Inflammatory macrophage treated with lipopolysaccharide for 4 hours (primary cell): ENCODE data around the gene TMEM270.
A peak's percentile ranks its signal among the peaks of the same experiment; 100 is the strongest.
"Not testable (repeated sequence)": the region's sequence is repeated elsewhere in the genome, so short reads cannot be mapped to it uniquely, and the experiment has no call there.

Source experiments
- DNase-seq: peaks from one replicate; pipeline ENCODE4 v3.0.0-alpha.2; 2020

Gene TMEM270

GRCh38 chr7:73864981-73865711, 4.2 kb downstream of the TMEM270 start:
- DNase-seq, result no peak

- peak; percentile 59 for DNase-seq
Observed at GRCh38 chr7:73865738-73866445, 4.9 kb downstream of the TMEM270 start.

DNA sequence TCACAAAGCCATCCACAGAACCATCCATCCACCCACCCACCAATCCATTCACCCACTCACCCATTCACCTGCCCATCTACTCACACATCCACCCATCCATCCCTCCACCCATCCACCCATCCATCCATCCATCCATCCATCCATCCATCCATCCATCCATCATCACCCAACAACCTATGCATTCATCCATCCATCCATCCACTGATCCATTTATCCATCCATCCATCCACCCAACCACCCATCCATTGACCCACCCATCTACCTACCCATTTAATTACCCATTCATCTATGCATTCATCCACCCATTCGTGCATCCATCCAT, 5.4 kb downstream of the TMEM270 start:
- no peak for DNase-seq

GRCh38 chr7:73869011-73869798, 8.2 kb downstream of the TMEM270 start:
- DNase-seq, result no peak

DNA sequence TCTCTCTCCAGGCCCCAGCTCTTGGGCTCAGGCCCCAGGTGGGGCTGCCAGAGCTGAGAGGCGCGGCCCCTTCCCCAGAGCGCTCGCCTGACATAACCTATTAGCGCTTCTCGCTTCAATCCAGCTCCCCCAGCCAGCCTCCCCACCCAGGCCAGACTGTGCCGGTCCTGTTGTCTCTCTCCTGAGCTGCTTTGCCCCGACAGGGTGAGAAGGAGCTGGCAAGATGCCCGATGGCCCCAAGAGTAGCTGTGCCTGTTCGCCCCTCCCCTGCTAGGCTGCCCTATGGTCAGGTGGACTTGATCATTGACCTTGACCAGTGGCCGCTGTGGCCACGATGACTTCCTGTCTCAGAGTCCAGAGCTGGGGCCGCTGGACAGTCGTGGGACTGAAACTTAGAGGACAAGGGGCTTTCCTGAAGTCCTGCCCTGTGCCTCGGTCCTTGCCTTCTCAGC, 9.1 kb downstream of the TMEM270 start:
- DNase-seq, result no peak

- no peak for DNase-seq
Observed at GRCh38 chr7:73871163-73872011, 10.4 kb downstream of the TMEM270 start.

GRCh38 chr7:73872056-73872908, 11.3 kb downstream of the TMEM270 start:
- DNase-seq, result no peak

DNA sequence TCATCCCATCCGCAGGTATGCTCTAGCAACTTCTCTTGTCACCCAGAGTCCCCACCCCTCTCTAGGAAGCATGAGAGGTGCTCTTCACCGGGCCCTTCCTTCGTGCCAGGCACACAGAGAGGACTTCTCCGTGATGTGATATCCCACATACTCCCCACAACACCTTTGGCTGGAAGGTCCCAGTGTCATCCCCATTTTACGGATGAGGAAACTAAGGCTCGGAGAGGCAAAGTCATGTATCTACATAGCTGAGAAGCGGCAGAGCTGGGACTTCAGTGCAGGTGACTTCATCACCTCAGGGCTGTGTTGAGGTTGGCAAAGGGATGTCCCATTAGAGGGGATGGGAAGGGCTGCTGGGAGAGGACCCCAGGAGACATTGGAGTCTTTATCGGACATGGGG, 15.4 kb downstream of the TMEM270 start:
- DNase-seq, result no peak

DNA sequence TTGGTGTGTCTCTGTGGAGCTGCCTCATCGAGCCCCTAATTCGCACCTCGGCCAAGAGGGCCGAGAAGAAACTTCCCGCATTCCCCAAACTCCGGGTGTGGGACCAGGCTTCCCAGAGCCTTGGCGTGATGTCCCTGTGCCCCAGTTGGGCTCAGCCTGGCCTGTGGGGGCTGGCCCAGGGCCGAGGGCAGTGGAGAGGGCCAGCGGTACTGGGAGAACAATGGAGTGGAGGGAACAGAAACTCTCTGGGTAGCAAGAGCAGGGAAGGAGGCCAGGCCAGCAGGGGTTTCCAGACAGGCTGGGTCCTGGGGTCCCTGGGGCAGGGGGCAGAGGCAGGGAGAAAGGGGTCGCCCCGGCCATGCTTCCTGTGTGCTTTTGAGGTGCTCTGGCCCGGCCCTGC, 16.0 kb downstream of the TMEM270 start:
- no peak for DNase-seq

DNA sequence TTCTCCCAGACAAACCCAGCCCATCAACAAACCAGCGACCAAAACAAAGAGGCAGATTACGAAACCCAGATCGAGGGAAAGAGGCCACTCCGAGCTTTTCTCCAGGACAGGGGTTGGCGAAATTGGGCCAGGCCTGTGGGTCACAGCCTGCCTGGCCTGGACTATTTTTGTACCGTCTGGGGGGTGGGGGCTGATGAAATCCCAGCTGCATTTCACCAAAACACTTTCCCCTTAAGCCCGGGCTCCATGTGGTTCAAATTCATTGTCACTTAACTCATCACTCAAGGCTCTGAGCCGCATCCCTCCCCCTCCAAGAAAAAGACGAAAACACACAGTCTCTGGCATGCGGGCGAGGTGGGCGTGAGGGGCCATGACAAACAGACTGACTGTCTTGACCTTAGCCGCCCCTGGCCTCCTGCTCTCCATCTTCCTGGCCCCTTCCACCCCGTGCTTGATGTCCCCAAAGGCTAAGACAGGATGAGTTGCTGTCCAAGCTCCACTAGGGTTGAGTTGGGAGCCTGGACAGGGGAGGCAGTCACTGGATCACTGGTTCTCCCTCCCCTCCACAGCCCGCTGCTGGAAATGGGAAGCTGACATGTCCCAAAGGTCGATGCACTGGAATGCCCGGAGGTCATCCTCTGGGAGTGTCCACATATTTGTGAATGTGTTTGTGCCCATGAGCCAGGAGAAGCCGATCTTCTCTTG, 19.2 kb downstream of the TMEM270 start:
- DNase-seq, result no peak

- DNase-seq, result no peak
Observed at GRCh38 chr7:73880755-73881328, 19.9 kb downstream of the TMEM270 start.

GRCh38 chr7:73881352-73882046, 20.5 kb downstream of the TMEM270 start:
- no peak for DNase-seq

DNA sequence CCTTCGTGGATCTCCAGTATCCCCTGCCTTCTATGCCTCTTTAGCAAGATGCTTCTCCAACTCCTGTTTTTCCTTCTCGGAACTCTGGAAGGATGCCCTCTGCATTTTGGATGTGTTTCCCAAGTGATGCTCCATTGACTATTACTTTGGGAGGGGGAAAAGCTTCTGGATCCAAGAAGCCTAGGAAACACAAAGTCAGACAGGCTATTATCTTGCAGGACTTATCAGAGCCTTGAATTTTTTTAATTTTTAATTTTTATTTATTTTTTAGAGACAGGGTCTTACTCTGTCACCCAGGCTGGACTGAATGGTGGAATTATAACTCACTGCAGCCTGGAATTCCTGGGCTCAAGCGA, 21.1 kb downstream of the TMEM270 start:
- no peak for DNase-seq

DNA sequence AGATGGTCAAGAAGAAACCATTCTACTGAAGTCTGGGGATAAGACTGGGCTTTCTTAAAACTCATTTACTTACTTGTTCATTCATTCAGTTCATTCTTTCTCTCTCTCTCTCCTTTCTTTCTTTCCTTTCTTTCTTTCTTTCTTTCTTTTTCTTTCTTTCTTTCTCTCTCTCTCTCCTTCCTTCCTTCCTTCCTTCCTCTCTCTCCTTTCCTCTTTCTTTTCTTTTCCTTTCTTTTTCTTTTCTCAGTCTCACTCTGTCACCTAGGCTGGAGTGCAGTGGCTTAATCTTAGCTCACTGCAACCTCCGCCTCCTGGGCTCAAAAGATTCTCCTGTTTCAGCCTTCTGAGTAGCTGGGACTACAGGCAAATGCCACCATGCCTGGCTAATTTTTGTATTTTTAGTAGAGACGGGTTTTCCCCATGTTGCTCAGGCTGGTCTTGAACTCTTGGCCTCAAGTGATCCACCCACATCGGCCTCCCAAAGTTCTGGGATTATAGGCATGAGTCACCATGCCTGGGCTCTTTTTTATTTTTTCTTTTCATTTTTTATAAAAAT, 24.0 kb downstream of the TMEM270 start:
- DNase-seq, result not testable (repeated sequence)

DNA sequence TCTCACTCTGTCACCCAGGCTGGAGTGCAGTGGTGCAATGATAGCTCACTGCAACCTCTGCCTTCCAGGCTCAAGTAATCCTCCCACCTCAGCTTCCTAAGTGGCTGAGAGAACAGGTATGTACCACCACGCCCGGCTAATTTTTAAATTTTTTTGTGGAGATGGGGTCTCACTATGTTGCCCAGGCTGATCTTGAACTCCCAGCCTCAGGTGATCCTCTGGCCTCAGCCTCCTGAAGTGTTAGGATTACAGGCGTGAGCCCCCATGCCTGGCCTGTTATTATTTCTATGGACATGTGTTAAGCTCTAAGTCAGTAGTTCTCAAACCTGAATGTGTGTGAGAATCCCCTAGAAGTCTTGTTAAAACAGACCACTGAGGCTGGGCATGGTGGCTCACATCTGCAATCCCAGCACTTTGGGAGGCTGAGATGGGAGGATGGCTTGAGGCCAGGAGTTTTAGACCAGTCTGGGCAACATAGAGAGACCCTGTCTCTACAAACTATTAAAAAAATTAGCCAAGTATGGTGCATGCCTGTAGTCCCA, 24.5 kb downstream of the TMEM270 start:
- no peak for DNase-seq

DNA sequence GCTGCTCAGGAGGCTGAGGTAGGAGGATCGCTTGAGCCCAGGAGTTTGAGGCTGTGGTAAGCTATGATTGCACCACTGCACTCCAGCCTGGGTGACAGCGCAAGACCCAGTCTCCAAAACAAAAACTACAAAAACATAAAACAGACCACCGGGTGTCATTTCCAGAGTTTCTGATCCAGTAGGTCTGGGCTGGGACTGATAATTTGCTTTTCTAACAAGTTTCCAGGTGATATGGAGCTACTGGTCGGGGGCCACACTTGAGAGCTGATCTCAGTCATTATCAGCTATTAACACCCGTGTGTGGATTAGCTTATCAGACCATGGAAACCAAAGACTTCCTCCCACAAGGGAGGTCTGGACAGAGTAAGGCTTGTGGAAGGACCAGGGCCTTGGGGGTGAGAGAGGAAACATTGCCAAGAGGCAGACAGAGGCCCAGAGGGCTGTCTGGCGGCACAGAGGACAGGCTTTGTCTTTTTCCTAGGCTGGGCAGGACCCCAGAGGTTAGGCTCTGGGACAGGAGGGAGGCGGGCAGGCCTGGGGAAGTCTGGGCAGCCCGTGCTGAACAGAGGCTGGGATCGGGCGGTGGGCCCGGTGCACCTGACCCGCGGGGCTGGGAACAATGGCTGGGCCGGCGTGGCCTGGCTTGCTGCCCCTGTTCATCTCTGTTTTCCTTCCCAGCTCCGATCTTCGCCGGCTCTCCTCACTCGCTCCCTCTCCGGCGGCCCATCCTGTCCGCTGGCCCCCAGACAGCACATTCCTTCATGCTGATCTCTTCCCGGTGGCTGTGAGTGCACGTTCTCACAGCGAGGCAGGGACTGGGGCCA, 25.2 kb downstream of the TMEM270 start:
- no peak for DNase-seq

DNA sequence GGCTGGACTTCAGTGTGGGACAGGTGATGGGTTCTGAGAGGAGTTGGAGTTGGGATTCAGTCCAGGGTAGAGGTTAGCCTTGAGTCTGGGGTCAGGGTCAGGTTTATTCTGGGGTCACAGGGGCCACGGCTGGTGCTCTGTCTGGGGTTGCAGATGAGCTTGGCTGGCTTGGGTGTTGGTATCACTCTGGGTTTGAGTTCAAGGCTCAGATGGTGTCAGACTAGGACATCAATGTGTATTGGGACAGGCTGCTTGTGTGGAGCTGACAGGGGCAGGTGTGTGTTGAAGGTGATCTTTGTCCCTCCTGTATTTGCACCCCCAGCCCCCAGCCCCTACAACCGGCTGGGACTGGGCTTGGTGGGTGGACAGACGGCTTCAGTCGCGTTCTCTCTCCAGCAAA, 26.8 kb downstream of the TMEM270 start:
- DNase-seq, result no peak

DNA sequence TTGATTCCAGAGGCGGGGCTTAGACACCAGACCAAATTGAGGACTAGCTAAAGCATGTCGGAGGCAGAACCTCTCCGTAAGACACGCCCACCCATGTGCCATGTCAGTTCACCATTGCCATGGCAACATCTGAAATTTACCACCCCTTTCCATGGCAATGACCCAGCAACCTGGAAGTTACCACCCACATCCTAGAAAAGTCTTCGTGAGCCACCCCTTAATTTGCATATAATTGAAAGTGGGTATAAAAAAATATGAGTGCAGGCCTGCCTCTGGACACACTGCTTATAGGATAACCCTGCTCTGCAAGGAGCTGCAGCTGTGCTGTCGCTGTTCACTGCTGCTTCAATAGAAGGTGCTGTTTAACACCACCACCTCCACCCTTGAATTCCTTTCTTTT, 28.0 kb downstream of the TMEM270 start:
- peak; percentile 46 for DNase-seq
